HG03442 (cell line): Measurements from ENCODE around the gene ATP8A2.
"Not testable (repeated sequence)": the region's sequence is repeated elsewhere in the genome, so short reads cannot be mapped to it uniquely, and the experiment has no call there.

Source experiments
- ATAC-seq: cut with Tn5 transposase; IDR thresholded peaks from one replicate; pipeline ENCODE4 v1.9.1; 2021; ENCODE audit warnings: mild to moderate bottlenecking, moderate library complexity; ENCODE audit not compliant: unreplicated experiment

ATP8A2 gene

DNA sequence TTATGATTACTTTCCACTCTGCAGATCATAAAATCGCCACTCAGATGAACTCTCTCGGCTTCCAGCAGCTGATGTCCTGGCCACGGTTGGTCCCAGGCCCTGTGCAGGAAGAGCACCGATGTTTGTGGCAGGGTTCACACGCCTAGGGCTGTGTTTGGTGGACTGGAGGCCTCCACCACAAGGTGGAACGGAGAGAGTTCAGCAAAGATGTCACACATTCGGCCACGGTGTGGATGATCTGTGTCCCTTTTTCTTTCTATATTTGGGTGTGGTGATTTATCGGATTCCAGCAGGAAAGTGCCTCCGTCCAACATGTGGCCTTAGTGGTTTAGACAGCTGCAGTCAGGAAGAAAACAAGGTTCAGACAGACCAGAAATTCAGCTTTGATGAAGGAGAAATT is 680.6 kb downstream of the ATP8A2 start:
- no peak for ATAC-seq

DNA sequence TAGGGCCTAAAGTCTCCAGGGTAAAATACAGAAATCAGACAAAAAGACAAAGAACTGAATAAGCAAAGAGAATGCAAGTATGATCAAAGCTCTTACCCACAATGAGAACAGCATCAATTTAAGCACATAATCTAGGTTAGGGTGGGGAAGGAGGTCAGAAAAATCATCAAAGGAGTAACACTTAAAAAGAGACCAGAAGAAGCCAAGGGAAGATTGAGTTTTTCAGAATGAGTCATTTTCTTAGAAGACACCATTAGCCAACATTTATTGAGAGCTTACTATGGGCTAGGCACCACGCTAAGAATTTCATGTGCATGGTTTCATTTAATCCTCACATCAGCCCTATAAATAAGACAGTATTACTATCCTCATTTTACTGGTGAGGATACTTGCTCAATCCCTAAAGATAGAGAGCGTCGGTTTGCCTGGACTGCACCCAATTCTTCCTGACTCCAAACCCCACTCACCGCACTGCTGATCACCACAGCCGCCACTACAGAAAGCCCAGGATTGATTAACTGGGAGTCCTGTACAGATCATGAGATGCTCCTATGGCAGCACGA is 681.7 kb downstream of the ATP8A2 start:
- ATAC-seq, result no peak

DNA sequence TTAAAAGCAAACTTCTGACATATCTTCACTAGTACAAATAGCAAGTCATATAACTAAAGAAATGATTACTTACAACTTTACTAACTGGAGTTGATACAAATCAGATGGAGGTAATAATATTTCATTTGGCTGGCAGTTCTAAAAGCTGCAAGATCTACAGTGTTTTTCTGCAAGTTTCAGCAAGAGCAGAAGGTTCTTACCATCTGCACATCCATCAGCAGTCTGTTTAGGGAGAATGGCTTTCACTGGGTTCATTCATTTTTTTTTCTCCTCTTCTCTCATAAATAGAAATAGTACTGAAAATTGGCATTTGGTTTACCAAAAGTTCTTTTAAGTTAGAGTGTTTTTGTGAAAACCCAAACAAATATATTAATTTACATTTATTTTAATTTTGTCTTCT is 683.1 kb downstream of the ATP8A2 start:
- no peak for ATAC-seq

DNA sequence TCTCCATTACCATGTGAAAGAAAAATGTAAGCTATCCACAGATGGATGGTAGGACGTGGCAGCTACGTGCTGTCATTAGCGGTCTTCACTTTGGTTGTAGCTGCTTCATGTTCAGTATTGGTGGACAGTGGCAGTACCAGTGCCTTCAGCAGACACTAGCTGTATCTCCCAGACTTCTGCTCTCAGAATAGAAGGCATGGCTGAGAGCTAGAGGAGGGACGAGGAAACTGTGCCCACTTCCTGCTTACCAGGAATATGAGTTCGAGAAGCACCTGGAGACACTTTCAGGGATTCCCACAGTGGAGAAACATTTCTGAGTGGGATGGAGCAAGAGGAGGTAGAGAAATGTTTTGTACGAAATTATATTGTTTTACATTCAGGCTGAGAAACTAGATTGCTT is 686.9 kb downstream of the ATP8A2 start:
- ATAC-seq, result no peak

DNA sequence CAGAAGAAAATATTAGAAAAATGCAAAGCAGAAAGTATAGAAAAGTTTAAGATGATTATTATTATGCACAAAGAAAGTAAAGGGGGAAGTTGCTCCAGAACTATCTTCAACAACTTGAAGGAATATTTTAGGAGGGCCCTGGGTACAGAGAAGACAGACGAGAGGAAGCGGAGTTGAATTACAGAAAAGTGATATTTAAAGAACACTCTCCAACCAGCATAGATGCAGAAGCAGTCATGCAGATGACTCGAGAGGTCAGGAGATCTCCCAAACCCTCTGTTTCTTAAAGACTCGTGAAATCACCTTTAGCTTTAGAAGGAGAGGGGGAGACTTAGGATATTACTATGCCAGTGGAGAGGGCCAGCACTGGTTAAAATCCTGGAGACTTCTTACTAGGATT is 688.6 kb downstream of the ATP8A2 start:
- no peak for ATAC-seq

DNA sequence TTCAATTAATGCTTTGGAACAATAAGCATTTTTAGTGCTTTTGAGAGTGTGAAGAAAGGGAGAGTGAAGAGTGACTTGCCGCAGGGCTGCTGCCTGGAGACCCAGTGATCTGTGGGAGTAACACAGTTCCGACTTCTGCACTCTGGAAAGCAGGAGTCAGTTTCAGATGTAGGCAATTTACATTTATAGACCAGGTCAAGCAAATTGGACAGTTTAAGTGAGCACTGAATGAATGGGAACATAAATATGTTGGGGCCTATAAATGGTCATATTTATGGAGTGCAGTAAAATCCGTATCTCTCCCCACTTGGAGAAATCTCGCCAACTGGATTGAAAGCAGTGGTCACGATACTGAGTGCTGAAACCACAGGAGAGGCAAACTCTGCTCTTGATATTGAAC is 689.5 kb downstream of the ATP8A2 start:
- no peak for ATAC-seq

DNA sequence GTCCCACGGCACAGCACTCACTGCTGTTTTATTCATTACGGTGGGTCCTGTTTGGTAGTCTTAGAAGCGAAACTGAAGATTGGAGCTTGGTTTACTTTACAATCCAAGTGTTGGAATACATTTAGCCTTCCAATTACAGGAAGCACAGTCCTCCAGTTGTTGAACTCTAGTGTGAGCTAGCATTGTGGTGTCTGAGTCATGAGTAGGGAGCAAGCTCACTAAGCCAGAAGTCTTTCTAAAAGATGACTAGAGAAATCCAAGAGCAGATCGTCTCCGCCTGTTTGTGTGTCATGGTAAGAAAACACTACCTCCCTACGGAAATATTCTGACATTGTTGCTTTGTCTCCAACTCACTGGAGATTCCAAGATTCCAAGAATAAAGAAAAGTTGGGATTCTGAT is 690.2 kb downstream of the ATP8A2 start:
- no peak for ATAC-seq

DNA sequence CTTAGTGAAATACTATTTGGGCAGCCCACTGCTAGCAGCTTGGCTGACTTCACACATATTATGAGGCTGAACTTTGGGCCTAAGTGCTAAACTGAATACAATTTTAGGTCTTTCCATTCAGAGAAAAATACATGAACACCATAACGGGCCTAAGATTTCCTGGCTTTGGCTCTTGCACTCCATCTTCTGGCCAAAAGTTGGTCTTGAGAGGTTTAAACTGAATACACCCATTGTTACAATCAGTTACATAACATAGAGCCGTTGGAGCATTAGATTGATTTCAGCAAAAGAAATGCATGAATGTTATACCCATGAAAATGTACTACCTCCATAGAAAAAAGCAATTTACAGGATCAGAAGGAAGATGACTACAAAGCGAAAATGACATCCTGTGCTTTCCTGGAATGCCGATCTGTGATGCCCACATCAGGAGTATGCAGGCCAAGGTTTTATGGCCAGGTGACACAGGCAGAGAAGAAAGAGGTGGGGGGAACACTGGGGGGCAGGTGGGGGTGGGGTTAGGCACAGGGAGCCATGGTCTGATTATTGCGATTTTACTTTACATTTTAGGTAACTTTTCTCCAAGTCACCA is 691.2 kb downstream of the ATP8A2 start:
- no peak for ATAC-seq

DNA sequence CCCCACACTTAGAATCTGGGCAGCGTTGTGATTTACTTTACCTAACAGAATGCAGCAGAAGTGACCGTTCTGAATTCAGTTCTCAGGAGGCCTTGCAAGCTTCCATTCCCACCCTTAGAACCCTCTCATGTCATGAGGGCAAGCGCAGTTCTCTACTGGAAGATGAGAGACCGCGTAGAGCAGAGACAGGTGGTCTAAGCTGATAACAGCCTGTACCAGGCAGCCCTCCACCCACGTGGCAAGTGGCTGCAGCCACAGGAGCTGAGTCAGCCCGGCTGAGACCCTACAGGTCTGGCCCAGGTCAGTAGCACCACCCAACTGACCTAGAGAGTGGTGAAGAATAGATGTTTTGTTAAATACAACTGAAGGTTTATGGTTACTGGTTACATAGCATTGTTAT is 694.7 kb downstream of the ATP8A2 start:
- not testable (repeated sequence) for ATAC-seq

DNA sequence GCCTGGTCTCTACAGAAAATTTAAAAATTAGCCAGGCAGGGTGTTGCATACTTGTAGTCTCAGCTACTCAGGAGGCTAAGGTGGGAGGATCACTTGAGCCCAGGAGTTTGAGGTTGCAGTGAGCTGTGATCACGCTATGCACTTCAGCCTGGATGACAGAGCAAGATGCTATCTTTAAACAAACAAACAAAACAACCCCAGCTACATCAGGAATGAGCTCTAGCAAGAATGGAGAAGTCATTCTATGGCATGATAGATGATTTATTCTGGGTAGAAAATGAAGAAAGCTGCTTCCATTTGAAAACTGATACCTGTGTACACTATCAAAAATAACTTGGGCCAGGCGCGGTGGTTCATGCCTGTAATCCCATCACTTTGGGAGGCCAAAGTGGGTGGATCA is 695.8 kb downstream of the ATP8A2 start:
- ATAC-seq, result no peak

DNA sequence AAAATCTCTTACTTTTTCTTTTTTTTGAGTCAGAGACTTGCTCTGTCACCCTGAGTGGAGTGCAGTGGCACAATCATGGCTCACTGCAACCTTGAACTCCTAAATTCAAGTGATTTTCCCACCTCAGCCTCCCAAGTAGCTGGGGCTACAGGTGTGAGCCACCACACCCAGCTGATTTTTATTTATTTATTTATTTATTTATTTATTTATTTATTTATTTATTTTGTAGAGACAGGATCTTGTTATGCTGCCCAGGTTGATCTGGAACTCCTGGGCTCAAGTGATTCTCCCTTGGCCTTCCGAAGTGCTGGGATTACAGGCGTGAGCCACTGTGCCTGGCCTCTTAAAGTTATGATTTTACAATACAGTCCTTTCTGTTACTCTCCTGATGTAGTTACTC is 696.6 kb downstream of the ATP8A2 start:
- ATAC-seq, result not testable (repeated sequence)

DNA sequence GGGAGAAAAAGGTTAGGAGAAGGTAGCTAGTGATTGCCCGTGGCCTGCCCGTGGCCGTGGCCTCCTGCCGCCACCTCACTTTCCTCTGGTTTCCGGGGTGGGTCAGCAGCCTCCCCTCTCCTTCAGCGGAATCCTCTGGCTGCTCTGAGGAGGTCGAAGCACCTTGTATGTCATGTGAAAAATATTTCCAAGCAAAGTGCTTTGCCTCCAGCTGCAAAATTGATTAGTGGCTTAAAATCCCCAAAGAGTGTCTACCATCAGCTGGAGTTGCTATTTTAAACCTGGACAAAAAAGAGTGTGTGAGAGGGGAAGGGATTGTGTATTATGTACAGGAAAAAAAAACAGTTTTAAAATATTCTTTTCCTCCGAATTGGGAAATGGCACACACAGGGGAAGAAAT is 697.9 kb downstream of the ATP8A2 start:
- ATAC-seq, result not testable (repeated sequence)

DNA sequence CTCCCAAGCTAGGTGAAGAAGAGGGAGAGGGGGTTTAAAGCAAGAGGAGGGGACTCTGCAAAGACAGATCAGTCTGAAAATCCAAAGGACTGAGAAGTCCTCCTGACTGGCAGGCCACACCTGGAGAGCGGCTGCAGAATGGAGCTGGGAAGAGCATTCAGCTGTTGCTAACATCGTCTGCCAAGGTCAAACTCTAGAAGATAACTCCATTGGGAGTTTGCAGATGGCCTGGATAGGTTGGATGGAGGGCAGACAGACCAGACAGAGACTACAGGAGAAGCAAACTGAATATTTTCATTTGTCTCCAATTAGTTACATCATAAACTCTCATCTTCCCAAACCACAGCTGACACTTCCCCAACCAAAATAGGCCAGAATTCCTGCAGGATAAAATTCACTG is 699.9 kb downstream of the ATP8A2 start:
- no peak for ATAC-seq

DNA sequence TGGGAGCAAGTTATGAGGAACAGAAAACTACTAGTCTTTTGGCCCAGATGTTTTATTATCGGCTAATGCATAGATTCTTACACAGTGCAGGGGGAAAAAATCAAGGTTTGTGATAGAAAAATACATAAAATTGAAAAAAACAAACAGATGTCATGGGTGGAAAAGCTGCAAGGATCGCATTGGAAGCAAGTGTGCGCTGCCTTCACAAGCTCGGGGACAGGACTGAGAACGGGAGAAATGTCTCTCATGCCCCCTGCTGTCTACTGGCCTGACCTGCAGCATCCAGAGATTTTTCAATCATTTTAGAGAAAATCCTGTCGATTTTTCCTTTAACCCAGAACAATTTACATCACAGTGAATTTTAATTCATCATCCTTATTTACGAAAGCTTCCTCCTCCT is 700.6 kb downstream of the ATP8A2 start:
- not testable (repeated sequence) for ATAC-seq

DNA sequence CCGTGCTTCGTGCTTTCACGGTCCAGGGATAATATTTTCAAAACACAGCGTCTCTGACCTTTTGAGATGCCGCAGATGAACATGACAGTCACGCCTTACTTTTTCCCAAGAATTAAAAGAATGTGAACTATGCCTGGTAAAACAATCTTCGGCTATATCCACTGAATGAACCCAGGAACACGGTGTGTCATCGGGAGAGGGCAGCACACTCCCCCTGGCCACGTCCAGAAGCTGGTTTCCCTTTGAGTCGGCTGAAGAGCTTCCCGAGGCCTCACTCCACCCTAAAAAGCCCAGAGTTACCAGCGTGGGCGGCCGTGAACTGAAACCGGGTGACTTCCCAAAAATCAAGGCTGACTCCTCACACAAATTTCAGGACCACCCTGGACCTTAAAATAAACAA is 702.9 kb downstream of the ATP8A2 start:
- ATAC-seq, result no peak
